ENCODE results near the gene PARP3. TPM values are rescaled to one million over a fixed set of nuclear protein-coding genes. Genes with fewer than 3 reads are reported as not detected.

Gene PARP3
- total and polyA plus RNA-seq, 9 of the 15 experiments (the other 6 are each of a cell fraction or from before 2014, with no cell fraction given), result 0.46 to 6.6 (median 4.5) TPM

- TF ChIP-seq YY1 (IDR thresholded peaks at IDR 0.05; ENCODE audit: borderline replicate concordance in 1 of 3, control insufficient read depth in 1 of 3, extremely low read depth in 1 of 3, insufficient read depth in 3 of 3, insufficient read length in 1 of 3, insufficient replicate concordance in 2 of 3, low read depth in 1 of 3, low read length in 2 of 3) (peak in 2 of 3 experiments; percentile 89 to 90), PTBP1 (IDR thresholded peaks at IDR 0.05; ENCODE audit: low read depth, low read length) (no peak), TARDBP (IDR thresholded peaks at IDR 0.05) (no peak), ZNF778 (CRISPR knock-in tag; IDR thresholded peaks at IDR 0.05) (no peak), TCFL5 (CRISPR knock-in tag; conservative IDR thresholded peaks at IDR 0.05) (no peak), PHF20 (IDR thresholded peaks at IDR 0.05; ENCODE audit: partially characterized antibody) (peak; percentile 29), MTA3 (IDR thresholded peaks at IDR 0.05; ENCODE audit: borderline replicate concordance) (0 out of 2 replicates have a peak, but pooled peaks have one; percentile 13), ZNF655 (CRISPR knock-in tag; IDR thresholded peaks at IDR 0.05) (no peak), NFIX (CRISPR knock-in tag; IDR thresholded peaks at IDR 0.05; ENCODE audit: low read depth) (no peak), SMAD2 (IDR thresholded peaks at IDR 0.05; ENCODE audit: low read depth, low read length) (no peak), TAF15 (IDR thresholded peaks at IDR 0.05; ENCODE audit: low read depth, low read length) (no peak), ZNF253 (CRISPR knock-in tag; conservative IDR thresholded peaks at IDR 0.05) (no peak), ZFP36 (IDR thresholded peaks at IDR 0.05; ENCODE audit: low read depth, low read length, partially characterized antibody) (no peak), MEIS2 (IDR thresholded peaks at IDR 0.05; ENCODE audit: partially characterized antibody) (no peak), SLC30A9 (CRISPR knock-in tag; IDR thresholded peaks at IDR 0.05) (no peak), RFX1 (IDR thresholded peaks at IDR 0.05) (no peak), BMI1 (IDR thresholded peaks at IDR 0.05; ENCODE audit: low read length) (no peak), ZNF232 (CRISPR knock-in tag; IDR thresholded peaks at IDR 0.05) (no peak), SP1 (CRISPR knock-in tag; IDR thresholded peaks at IDR 0.05) (no peak), DPF2 (IDR thresholded peaks at IDR 0.05) (peak; percentile 14; the same call in 1 of the 2 replicates), ZNF551 (CRISPR knock-in tag; IDR thresholded peaks at IDR 0.05) (no peak), RBM22 (IDR thresholded peaks at IDR 0.05; ENCODE audit: low read depth, low read length, poor library complexity, severe bottlenecking) (no peak), FOXK1 (CRISPR knock-in tag; IDR thresholded peaks at IDR 0.05; ENCODE audit: borderline replicate concordance) (no peak), E2F1 (CRISPR knock-in tag; IDR thresholded peaks at IDR 0.05) (no peak), HMG20B (CRISPR knock-in tag; IDR thresholded peaks at IDR 0.05) (no peak)
- TF ChIP-seq, protein P1, sequence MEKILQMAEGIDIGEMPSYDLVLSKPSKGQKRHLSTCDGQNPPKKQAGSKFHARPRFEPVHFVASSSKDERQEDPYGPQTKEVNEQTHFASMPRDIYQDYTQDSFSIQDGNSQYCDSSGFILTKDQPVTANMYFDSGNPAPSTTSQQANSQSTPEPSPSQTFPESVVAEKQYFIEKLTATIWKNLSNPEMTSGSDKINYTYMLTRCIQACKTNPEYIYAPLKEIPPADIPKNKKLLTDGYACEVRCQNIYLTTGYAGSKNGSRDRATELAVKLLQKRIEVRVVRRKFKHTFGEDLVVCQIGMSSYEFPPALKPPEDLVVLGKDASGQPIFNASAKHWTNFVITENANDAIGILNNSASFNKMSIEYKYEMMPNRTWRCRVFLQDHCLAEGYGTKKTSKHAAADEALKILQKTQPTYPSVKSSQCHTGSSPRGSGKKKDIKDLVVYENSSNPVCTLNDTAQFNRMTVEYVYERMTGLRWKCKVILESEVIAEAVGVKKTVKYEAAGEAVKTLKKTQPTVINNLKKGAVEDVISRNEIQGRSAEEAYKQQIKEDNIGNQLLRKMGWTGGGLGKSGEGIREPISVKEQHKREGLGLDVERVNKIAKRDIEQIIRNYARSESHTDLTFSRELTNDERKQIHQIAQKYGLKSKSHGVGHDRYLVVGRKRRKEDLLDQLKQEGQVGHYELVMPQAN (IDR thresholded peaks at IDR 0.05; ENCODE audit: borderline replicate concordance), result peak; percentile 68; the same call in 1 of the 2 replicates
These were observed 33.0 kb downstream of the PARP3 start, which contains the start of gene ABHD14A (continued) for GRCh38 chr3:51974963-51975851.
